MG63 (cell line): ENCODE results near the gene GAD1. TPM values are rescaled to one million over a fixed set of nuclear protein-coding genes. Genes with fewer than 3 reads are reported as not detected.

Experiments used
- DNase-seq: peaks from one replicate; pipeline ENCODE4 v3.0.0-alpha.2; 2020
- H3K27me3 ChIP-seq: fragments of 250-450 bp; sonication (Bioruptor Pico); 2 replicates; pipeline ENCODE4 v1.5.1; 2020; ENCODE audit warnings: mild to moderate bottlenecking, moderate library complexity
- H3K36me3 ChIP-seq: fragments of 250-450 bp; sonication (Bioruptor Pico); 2 replicates; pipeline ENCODE4 v1.5.1; 2020; ENCODE audit warnings: mild to moderate bottlenecking, moderate library complexity
- H3K4me3 ChIP-seq: fragments of 250-450 bp; sonication (Bioruptor Pico); 2 replicates; pipeline ENCODE4 v1.5.1; 2020; ENCODE audit warnings: mild to moderate bottlenecking, moderate library complexity
- H3K9me3 ChIP-seq: fragments of 250-450 bp; sonication (Bioruptor Pico); 2 replicates; pipeline ENCODE4 v1.5.1; 2020; ENCODE audit warnings: mild to moderate bottlenecking, moderate library complexity
- total RNA-seq: library from RNA; depleted of rRNA; stranded (reverse); fragments of >200 nt; shearing (Covaris generic); gene quantifications from 2 replicates; pipeline ENCODE4 v1.2.3, GENCODE V29; 2014; ENCODE audit warnings: low replicate concordance

Gene GAD1
- total RNA-seq, 1 experiment from 2014 or later = 3.2 TPM

DNA sequence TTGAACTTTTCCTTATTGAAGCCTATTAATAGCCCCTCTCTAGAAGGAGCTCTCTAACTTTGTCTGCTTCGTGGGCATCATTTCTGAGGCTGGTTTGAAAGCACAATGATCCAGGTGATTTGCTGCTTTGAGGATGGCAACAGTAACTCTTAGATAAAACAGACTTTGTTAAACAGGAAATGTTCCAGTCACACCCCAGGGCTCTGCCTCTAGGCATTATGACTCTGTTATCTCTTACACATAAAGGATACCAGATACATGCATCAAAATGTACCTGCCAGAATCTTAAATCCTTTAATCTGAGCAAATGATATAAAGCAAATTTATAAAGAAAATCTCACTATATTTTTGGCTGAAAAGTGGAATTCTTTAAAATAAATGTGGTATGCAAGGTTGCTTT, 52.3 kb downstream of the GAD1 start:
- Histone ChIP-seq H3K4me3 (no peak overlapping the region), H3K27me3 (no peaks in the 10 kb centered on the region), H3K36me3 (no peaks in the 10 kb centered on the region), H3K9me3 (no peaks in the 10 kb centered on the region)
- DNase-seq = no peak

DNA sequence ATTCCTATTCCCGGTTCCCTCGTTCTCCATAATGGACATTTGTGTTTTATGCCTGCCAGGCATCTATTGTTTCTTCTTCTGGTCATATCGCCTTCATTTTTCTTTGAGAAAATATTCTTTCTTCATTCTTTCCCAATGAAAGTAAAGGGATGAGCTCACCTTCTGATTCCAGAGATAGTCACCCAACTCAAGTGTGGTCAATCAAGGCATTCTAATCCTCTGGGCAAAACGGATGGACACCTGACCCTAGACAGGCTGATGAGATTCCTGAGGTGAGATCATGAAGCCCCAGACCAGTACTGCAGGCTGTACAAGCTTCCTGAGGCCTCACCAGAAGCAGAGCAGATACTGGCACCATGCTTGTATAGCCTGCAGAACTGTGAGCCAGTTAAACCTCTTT, 52.8 kb downstream of the GAD1 start:
- H3K27me3 ChIP-seq = no peaks in the 10 kb centered on the region
- no peak for DNase-seq
- H3K36me3 ChIP-seq = no peaks in the 10 kb centered on the region
- no peaks in the 10 kb centered on the region for H3K9me3 ChIP-seq
- H3K4me3 ChIP-seq = no peak overlapping the region

DNA sequence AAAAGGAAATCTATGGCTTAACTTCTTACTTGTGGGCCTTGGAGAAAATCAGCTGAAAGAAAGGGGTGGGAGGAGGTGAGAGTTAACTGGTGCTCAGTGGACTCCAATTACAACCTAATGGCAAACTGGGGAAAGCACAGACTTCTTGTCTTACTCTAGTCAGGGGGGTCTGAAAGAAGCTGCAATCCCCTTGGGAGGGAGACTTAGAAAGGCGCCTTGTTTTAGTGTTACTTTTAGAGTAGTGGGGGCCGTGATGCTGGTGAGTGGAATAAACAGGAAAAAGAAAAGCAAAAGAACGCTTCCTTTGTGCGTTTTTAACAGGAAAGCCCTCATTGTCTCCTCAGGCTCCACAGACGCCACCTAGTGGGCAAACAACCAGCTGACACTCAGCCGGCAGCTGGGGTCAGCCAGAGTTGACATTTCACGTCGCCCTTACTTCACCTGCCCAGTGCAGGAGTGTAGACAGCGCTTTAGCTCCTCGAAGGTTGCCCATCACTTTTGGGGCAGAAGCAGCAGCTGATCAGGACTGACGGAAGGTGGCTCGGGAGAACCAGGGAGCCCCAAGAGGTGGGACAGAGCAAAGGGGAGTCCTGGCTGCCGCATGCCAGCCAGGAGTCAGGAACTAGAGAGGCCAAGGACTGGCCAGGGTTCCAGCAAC, 56.5 kb downstream of the GAD1 start:
- peak; percentile 68 for DNase-seq
- peak overlapping the region; percentile 17 for H3K4me3 ChIP-seq
- no peaks in the 10 kb centered on the region for H3K27me3 ChIP-seq
- no peaks in the 10 kb centered on the region for H3K36me3 ChIP-seq
- H3K9me3 ChIP-seq = no peaks in the 10 kb centered on the region

DNA sequence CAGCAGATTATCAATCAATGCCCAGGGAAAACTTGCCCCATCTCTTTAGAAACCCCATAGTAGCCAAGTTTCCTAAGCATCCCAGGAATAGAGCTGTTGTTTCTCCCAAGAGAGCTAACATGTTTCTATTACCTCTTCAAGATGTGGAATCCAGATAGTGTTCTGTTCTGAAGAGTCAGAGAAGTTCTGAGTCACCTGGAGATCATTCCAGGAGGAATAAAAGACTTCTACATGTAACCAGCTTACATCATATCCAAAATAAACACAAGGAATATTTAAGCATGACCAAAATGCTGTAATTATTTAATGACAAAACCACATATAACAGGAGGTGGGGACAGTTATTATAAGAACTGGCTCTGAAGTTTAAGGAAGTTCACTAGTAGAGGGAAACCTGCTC, 61.4 kb downstream of the GAD1 start:
- Histone ChIP-seq H3K36me3 (no peaks in the 10 kb centered on the region), H3K4me3 (no peak overlapping the region), H3K27me3 (no peaks in the 10 kb centered on the region), H3K9me3 (no peaks in the 10 kb centered on the region)
- DNase-seq = no peak

DNA sequence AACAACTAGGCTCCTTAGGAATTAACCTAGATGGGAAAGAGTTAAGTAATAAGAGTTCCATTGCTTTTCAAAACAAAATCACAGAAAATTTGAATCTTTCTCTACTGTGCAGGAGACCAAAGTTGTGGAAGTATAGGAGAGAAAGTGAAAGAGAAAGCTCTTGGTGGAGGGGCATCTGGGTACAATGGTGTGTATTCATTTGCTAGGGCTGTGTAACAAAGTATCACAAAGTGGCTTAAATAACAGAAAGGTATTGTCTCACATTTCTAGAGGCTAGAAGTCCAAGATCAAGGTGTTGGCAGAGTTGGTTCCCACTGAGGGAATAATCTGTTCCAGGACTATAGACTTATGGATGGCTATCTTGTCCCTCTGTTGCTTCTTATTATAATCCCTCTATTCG, 61.8 kb downstream of the GAD1 start:
- DNase-seq = no peak
- no peaks in the 10 kb centered on the region for H3K27me3 ChIP-seq
- H3K4me3 ChIP-seq = no peak overlapping the region
- H3K36me3 ChIP-seq = no peaks in the 10 kb centered on the region
- H3K9me3 ChIP-seq = no peaks in the 10 kb centered on the region

DNA sequence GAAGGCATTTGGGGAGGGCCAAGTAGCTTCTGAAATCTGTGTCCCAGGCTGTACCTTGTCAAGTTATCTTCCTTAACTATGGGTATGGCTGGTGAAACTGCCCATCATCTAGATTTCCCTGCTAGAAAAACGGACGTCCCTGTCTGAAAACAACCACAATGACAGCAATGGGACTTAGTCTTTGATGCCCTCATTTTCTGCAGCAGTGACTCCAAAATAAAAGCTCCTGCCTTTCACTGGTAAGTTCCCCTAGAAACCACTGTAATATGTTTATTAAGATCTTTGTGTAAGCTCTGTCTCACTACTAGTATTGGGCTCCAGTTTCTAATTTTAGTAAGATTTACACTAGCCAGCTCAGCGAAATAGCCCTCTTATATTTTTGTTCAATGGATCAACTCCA, 65.2 kb downstream of the GAD1 start:
- H3K36me3 ChIP-seq = no peaks in the 10 kb centered on the region
- no peaks in the 10 kb centered on the region for H3K27me3 ChIP-seq
- DNase-seq = no peak
- H3K4me3 ChIP-seq = no peak overlapping the region
- no peaks in the 10 kb centered on the region for H3K9me3 ChIP-seq

DNA sequence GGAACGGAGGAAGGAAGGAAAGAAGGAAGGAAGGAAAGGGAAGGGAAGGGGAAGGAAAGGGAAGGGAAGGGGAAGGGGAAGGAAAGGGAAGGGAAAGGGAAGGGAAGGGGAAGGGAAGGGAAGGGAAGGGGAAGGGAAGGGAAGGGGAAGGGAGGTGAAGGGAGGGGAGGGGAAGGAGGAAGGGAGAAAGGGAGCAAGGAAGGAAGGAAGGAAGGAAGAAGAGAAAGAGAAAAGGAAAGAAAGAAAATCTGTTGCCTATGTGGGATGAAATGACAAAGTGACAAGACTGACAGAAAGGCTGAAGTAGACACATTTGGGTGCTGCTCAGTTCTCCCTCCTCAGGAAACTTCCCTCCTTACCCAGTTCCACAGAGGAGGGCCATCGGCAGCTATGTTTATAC, 66.1 kb downstream of the GAD1 start:
- no peaks in the 10 kb centered on the region for H3K27me3 ChIP-seq
- H3K9me3 ChIP-seq = no peaks in the 10 kb centered on the region
- H3K4me3 ChIP-seq = no peak overlapping the region
- no peak for DNase-seq
- no peaks in the 10 kb centered on the region for H3K36me3 ChIP-seq

DNA sequence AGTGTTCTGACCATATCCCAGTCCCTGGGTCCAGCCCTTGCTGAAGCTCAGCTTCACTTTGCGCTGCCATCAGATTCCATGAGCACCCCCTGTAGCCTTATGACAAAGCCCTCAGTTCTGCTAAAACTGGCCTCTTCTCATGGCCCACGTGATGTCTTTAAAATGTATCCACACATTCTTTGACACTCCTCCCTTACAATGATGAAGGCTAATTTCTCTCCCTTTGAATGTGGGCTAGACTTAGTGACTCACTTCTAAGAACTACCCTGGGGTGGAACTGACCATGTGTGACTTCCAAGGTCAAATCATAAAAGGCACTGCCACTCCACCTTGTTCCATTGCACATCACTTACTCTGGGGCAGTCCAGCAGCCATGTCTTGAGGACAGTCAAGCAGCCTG, 67.0 kb downstream of the GAD1 start:
- Histone ChIP-seq H3K27me3 (no peaks in the 10 kb centered on the region), H3K36me3 (no peaks in the 10 kb centered on the region), H3K9me3 (no peaks in the 10 kb centered on the region), H3K4me3 (no peak overlapping the region)
- no peak for DNase-seq

DNA sequence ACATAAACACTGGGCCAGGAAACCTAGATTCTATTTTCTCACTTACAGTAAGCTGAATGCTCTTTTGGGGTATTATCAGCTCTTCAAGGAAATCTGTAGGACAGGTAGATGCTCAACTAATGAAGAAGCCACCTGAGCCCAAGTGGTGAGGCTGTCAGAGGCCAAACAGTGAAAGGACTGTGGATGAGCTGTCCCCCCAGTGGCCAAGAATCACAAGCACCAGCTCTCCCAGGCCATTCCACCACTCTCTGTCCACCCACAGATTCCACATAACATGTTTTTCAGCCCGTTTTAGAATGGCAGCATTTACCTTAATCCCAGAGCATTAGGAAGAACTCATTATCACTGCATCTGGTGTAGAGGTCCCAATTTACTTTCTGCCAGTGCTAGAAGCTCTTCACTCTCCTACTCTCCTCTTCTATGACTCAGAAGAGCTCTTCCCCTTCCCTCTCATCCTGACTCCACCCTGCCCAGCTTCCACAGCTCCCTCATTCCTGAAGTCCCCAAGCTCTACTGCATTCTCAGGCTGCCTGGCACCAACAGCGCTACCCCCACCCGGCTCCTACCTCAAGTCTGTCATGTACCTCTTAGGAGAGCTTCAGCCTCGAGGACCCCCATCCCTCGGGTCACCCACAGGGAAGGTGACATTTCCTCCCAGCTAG, 68.6 kb downstream of the GAD1 start:
- Histone ChIP-seq H3K27me3 (no peaks in the 10 kb centered on the region), H3K9me3 (no peaks in the 10 kb centered on the region), H3K36me3 (no peaks in the 10 kb centered on the region), H3K4me3 (no peak overlapping the region)
- DNase-seq = no peak

DNA sequence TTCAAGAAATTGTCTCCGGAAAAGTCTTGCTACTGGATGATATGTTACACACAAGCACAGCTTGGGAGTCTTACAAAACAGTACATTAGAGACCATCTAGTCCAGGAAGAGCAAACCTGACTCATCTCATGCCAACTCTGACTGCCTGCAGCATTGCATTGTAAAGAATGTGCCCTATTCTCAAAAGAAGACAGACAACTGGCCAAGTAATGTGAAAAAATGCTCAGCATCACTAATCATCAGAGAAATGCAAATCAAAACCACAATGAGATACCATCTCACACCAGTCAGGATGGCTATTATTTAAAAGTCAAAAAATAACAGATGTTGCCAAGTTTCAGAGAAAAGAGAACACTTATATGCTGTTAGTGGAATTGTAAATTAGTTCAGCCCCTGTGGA, 69.7 kb downstream of the GAD1 start:
- no peaks in the 10 kb centered on the region for H3K9me3 ChIP-seq
- no peaks in the 10 kb centered on the region for H3K27me3 ChIP-seq
- no peak for DNase-seq
- H3K36me3 ChIP-seq = no peaks in the 10 kb centered on the region
- H3K4me3 ChIP-seq = no peak overlapping the region

DNA sequence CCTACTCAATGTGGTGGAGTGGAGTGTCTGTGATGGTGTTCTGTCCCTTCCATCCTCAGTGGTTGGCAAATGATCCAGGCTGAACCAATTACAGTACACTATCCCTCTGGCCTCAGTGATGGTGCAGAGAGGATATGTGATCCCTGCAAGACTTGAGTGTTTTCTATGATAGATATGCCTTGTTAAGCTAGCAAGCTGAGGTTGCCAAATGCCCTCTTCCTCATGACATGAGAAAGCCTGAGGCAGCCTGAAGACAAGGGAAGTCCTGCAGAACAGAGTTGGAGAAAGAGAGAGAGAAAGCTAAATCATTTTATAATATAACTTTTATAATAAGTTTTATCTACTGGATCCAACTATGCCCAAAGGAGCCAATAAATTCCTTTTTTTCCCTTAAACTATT, 70.8 kb downstream of the GAD1 start:
- Histone ChIP-seq H3K36me3 (no peaks in the 10 kb centered on the region), H3K27me3 (no peaks in the 10 kb centered on the region)
- DNase-seq = no peak

DNA sequence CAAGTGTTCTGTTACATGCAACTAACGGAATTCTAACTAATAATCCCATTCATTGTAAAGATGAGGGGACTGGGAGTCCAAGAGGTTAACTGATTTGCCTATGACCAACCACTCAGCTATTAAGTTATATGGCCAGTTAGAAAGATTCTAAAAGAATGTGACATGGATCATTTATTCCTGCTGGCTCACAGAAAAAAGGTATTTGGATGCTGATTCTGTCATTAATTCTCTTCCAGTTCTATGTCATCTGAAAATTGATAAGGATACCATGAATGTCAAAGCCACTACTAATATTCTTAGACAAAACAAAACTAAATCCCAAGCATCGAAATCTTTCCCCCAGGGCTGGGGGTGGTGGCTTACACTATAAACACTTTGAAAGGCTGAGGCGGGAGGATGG, 71.2 kb downstream of the GAD1 start:
- Histone ChIP-seq H3K9me3 (no peaks in the 10 kb centered on the region), H3K27me3 (no peaks in the 10 kb centered on the region), H3K36me3 (no peaks in the 10 kb centered on the region), H3K4me3 (no peak overlapping the region)
- DNase-seq = no peak

More for the DNA sequence above, 70.8 kb downstream of the GAD1 start:
- no peak overlapping the region for H3K4me3 ChIP-seq
- H3K9me3 ChIP-seq = no peaks in the 10 kb centered on the region

DNA sequence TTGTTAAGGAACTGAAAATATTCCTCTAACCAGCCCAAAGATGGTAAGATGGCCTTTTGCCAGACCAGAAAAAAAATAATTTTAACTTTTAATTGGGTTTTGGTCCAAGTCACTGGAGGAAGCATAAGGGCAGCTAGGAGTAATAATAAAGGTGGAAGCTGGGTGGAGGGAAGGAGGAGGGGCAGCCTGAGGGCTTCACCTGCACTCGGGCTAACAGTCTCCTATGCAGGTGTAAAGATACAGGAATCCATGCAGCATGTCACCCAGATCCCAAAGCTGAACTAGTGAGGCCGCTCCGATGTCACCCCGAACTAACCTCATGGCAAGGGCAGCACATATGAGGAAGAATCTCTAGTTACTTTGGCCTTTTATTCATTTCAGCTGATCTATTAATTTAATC, 75.2 kb downstream of the GAD1 start:
- no peak for DNase-seq
- H3K27me3 ChIP-seq = no peaks in the 10 kb centered on the region
- no peaks in the 10 kb centered on the region for H3K36me3 ChIP-seq
- no peak overlapping the region for H3K4me3 ChIP-seq
- no peaks in the 10 kb centered on the region for H3K9me3 ChIP-seq

DNA sequence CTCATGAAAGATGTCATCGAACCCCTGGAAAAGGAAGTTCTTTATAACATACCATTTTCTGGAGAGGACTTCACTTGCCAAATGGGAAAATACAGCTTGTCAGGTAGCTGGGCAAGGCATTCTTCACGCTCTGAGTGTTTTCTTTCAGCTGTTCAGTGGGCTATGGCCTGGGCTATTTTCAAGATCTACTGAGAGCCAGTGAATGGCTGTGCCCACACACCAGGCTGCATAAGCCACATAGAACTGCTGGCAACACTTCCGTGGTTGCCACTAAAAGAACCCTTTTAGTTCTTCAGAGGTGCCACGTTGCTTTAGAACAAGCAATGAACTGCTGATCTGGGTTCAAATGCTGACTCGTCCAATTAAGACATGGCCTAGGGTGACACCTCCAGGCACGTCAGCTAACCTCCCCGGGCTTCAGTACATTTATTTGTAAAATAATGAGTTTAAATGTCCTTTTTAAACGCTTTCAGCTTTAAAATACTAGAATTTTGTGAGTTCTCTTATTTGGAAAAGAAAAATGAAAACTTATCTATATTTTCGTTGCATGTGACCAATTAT, 75.8 kb downstream of the GAD1 start:
- DNase-seq = no peak
- Histone ChIP-seq H3K27me3 (no peaks in the 10 kb centered on the region), H3K4me3 (no peak overlapping the region), H3K36me3 (no peaks in the 10 kb centered on the region), H3K9me3 (no peaks in the 10 kb centered on the region)

DNA sequence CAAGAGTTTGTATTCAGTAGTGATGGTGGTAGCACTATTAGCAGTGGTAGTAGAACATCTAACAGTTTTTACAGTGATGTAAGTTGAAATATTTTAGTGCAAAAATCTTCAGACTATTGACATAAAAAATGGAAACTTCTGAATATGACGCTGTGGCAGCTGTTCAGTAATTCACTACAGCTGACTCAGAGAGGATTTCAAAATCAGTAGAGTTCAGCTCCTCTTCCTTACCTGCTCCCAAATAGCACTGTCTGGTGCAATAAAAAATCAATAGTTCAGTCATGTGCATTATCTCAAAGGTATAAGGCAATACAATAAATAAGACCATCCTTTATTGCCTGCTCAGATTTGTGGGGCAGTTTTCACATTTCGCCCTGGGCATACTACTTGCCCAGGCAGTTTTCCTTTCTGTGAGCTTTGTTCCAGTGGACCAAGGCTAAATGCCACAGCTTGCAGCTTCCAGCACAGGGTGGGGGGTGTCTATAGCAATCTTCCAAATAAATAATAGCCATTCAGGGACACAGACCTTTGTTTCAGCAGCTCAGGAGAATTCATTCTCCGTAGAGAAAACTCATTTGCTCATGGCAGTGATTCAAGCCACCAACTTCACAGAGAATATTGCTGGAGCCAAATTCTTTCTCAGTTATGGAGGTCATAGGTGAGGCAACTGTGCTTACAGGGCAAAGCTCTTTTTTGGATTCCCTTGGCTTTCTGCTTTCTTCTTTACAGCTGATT, 78.5 kb downstream of the GAD1 start:
- no peak for DNase-seq
- Histone ChIP-seq H3K36me3 (no peaks in the 10 kb centered on the region), H3K4me3 (no peak overlapping the region), H3K27me3 (no peaks in the 10 kb centered on the region), H3K9me3 (no peaks in the 10 kb centered on the region)

DNA sequence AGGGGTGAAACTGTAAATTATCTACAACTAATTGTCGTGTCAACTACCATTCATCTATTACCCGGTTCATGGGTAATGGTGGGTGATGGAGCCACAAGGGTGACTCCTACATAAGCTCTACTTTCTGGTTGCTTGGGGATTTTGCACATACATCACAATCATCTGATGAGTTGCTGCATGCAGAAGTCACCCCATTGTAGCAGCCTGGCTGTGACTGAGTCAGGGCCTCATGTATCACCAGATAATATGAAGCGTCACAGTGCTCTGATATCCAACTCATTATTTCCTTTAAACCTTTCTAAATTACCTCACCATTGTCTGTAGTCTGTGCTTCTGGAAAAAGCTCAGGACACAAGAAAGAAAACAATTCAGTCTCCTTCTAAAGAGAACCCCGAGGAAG, 79.9 kb downstream of the GAD1 start:
- Histone ChIP-seq H3K4me3 (no peak overlapping the region), H3K9me3 (no peaks in the 10 kb centered on the region), H3K27me3 (no peaks in the 10 kb centered on the region), H3K36me3 (no peaks in the 10 kb centered on the region)
- no peak for DNase-seq

DNA sequence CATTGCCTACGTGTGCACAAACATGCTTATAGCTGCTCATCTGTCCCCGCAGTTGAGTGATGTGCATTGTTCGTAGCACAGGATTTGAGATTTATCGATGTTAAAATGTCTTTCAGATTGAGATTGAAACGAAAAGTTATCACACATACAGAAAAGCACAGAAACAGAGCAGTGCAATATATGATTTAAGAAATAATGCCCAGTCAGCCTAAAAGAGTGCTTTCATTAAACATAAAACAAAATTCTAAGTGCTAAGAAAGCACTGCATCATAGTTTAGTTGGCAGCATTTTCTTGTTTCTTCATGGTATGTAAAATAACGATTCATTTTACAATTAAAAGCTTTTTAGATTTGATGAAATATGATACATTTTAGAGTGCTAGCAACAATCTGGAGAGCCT, 80.4 kb downstream of the GAD1 start:
- DNase-seq = no peak
- Histone ChIP-seq H3K9me3 (no peaks in the 10 kb centered on the region), H3K27me3 (no peaks in the 10 kb centered on the region), H3K36me3 (no peaks in the 10 kb centered on the region), H3K4me3 (no peak overlapping the region)
